ENCODE data around the gene LRTM1.

The LRTM1 gene

DNA sequence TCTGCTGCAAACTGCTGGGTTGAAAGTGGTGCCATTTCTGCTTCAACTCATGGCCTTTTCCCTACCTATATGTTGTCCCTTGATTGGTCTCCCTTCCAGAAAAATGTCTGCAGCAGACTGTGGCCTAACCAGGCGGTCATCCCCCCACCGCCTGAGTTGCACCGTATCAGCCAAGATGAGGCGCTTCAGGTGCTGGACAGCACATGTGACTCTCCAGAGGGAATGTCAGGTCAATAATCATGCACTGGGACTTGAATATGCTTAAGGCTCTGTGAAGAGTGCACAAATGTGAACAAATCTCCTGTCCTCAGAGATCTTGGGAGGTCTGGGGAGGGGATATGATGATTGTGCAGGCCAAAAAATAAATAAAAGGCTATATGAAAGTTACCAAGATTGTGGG lies 32.2 kb downstream of the LRTM1 start:
- DNase-seq (ENCODE audit: low read depth, low spot score) = no peak

DNA sequence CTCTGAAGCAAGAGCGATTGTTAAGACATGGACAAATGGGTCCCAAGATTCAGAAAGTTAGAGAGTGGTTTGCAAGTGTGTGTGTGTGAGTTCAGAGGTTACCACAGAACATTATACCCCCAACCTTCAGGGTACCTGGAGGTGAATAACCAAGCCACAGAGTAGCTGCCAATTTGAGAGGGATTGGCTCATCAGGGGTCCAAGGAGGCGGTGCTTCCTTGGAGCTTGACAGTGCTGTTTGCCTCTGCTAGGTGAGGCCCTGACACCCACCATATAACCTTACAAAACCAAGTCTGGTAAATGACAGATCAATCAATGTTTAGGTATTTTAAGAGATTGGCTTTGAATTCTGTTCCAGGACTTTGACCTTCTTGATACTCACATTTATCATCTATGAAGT lies 35.7 kb downstream of the LRTM1 start:
- DNase-seq (ENCODE audit: low read depth, low spot score) = no peak

DNA sequence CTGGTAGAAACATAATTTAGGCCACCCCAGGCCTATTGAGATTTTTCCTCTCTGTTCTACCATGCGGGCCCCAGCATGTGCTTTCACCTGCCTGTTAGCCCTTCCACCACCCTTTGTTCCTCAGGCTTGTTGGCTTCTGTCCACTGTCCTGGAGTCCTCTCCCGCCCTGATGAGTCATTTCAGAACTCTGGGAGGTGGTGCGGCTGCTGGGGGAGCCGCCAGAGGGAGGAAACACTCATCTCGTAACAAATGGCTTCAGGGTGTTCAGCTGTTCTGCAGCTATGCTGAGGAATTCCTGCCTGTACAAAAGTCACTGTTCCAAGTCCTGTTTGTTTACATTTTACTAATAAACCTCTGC lies 36.3 kb downstream of the LRTM1 start:
- no peak for DNase-seq (ENCODE audit: low read depth, low spot score)

DNA sequence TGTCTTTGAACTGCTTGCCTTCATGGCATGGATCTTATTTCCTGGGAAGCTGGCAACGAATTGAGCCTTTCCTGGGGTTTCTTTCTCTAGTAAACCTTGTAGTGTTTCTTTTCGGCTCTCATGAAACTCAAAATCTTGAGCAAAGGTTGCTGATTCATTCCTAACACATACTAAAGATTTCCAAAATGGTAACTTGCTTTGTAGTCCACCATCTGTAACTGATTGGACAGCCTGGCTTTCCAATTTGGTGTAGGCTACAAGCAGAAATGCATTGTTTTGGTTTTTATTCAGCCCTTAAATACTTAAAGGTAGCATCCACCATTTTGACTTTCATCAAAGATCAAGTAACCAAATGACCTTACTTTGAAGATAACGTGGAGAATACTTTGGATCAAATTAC lies 38.1 kb downstream of the LRTM1 start:
- no peak for DNase-seq (ENCODE audit: low read depth, low spot score)

DNA sequence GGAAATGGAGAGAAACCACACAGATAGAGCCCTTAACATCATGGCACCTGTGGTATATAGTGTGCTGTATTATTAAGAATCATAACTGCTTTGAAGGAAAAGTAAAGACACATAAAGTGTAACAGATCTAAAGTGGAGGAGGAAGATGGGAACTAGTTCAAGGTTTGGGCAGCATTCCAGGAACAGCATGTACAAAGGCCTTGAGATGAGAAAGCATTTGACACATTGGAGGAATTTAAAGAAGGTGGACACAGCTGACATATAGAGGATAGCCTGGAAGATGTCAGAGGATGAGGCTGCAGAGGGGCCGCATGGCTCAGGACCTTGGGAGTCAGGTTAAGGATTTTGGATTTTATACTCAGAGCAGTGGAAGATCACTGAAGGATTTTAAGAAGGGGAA lies 39.0 kb downstream of the LRTM1 start:
- DNase-seq (ENCODE audit: low read depth, low spot score) = no peak

DNA sequence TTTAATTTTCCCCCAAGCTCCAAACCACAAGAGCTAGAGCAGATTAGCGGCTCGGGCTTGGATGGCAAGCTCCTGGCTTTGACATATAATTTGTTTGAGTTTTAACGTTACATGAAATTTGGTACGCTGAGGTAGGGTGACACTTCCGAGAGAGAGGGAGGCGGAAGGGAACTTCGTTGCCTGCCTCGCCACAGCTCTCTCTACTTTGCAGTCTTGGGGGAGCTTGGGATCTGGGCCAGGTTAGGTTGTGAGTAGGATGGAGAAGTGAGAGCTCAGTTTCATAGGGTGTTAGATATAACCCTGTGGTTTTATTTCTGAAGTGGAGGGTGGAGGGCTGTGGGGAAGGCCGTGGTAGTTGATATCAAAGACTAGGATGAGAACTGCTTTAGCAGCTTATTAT lies 39.7 kb downstream of the LRTM1 start:
- DNase-seq (ENCODE audit: low read depth, low spot score) = no peak

DNA sequence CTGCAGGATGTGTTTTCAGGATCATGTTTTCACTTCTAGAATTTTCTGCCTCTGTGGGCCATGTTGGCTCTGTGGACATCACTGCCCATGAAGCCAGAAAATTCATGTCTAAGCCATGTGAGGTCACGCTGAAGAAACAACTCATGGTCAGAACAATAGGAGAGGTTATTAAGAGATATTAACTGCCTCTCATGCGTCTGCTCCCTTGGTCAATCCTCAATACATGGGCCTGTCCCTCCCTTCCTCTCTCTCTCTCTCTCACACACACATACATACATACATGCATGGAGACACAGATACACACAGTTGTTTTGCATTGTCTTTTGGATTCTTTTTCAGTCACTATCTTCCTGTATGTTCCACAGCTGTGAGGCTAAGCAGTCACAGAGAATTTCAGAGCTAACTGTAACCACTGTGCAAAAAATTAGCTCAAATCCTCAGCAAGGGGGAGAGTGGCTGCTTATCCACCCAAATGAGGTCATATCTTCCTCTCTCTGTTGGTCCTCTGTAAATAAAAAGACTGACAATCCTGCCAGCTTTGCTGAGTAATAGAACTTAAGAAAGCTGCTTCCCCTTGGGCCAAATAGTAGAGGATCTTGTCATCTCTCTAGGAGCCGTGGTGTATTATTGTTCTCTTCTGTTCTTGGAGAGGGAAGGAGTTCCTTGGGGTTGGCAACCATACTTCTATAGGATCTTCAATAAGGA lies 45.6 kb downstream of the LRTM1 start:
- no peak for DNase-seq (ENCODE audit: low read depth, low spot score)

DNA sequence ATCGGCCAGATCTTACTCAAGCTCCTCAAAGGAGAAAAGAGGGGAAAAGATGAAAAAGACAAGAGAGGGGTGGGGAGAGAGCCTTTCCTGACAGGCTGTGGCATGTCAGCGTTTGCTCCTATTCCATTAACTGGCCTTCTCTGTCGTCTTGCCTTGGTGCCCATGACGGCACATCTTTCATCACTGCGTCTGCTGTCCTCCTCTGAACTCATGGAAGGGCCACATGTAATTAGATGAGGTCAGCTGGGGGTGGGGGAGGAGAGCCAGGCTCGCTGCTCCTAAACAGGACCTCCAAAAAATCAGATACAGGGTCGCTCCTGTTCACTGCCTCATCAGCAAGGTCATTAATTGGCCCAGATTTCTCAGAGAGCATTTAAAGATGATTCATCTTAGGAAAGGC lies 49.7 kb downstream of the LRTM1 start:
- DNase-seq (ENCODE audit: low read depth, low spot score) = no peak

DNA sequence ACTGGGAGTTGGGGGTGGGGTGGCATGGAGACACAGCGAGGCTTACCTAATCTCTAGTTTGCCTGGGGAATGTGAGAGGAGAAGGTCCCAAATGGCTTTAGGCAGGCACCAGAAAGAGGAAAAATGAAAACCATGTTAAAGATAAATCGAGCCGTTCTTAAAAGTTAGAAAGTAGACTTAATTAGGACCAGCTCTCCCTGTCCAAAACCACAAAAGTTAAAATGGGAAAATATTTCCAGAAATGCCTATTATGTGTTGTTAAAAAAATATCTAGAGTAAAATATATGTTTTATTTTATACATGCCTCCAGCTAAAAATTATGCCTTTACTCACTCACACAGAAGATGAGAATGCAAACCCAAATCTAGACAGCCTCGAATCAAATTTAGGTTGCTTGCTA lies 50.1 kb downstream of the LRTM1 start:
- DNase-seq (ENCODE audit: low read depth, low spot score) = no peak

DNA sequence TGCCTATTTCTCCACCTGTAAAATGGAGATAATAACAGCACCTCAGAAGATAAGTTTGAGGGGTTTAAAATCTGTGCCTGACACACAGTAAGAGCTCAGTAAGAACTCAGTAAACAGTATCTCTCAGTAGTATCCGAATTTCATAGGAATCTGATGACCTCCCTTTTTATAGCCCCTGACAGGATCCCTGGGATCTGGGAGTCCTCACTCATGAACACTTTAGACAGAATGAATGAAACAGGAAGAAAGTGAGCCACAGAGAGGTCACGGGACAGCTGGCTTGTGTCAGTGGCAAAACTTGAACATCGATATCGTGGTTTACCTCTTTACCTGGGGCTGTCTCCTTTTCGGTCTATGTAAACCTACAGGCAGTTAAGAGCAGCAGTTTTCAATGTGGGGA lies 51.2 kb downstream of the LRTM1 start:
- no peak for DNase-seq (ENCODE audit: low read depth, low spot score)

DNA sequence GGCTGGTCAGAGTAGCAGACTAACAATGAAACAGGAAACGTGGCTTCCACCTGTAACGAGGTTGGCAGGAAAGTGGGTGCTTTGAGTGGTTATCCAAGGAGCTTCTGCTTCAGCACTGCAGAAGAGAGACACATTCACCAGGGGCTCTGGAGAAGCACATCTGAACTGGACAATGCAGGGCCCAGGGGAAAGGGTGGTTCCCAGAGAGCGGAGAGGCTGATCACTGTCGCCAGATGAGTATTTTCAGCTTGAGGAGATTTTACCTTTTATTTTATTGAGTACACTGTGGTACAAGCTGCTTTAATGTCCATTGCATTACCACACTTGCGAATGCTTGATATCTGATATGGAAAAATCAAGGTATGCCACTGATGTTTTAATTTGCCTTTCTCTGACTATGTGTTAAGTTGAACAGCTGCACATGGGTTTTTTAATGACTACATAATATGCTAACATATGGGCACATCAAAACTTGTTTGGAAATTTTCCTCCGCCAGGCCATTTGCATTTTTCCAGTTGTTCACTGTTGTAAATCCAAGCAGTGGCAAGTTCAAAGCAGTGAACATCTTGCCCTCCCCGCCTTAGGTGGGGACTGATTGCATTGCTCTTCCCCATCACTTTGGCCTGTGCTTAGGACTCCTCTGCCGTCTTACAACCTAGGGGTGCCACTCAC lies 52.1 kb downstream of the LRTM1 start:
- DNase-seq (ENCODE audit: low read depth, low spot score) = no peak

DNA sequence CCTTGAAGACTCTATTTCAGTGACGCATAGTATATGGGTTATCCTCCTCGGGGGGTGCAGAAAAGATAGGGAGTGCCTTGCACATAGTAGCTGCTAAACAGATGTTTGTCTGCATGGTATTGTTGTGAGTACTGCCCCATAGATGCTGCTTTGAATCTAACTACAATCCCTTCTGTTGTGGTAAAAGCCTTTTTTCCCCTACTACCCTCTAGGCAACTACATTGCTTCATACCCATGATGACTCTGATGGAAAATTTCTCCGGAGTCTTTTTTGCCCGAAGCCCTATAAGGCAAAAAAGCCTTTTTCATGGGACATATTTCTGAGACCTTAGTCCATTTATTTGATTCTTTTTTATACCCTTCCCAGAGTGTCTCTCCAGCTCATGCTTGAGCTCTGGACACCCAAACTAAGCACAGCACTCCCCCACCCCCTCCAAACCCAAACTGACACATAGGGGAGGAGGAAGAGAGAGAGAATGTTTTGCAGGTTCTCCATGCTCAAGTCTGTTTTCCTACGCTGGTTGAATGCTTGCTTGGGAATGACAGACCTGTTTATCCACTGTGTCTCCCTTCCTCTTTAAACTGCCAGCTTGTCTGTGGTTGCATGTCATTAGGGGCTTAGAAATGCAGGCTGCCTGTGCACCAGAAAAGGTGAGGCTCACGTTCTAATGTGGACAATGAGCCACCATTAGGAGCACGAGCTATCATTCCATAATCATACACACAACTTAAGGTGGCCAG lies 52.9 kb downstream of the LRTM1 start:
- DNase-seq (ENCODE audit: low read depth, low spot score) = no peak

DNA sequence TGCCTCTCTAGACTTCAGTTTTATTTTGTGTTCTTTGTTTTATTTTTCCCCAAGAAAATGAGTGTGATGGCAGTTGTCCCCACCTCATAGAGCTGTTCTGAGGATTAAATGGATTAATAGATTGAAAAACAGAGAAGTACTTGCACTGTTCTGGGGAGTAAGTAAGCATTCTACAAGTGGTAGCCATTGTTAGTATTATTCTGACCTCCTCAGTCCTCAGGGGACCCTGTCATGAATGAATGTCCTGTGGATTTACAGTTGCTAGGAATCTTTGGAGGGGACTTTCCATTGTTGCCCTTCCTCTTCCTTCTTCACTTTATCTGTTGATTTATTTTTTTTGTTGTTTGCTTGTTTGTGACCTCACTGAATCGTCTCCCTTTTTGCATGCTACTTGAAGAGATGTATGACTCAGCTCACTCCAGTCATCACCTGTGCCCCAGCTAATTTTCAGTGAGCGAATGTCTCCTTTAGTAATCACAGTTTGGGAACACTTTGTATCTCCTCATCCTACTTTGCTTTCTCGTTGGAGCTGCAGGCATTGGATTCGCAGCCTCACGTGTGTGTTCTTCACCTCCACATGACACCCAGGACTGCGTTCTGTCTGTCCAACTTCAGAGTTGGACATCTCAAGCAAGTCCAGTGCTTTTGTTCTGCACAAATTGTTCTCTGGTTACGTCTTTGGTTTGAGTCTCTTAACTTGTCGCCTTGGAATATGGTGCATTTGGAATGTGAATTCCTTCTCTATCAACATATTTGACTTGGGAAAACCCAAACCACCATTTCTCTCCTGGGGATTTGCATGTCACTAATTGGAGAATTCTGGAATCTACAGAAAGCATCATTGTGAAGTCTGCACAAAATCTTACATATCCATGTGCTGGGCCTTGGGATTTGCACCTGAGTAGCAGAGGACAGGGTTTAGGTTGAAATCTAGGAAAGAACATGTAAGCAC lies 54.5 kb downstream of the LRTM1 start:
- DNase-seq (ENCODE audit: low read depth, low spot score) = no peak

DNA sequence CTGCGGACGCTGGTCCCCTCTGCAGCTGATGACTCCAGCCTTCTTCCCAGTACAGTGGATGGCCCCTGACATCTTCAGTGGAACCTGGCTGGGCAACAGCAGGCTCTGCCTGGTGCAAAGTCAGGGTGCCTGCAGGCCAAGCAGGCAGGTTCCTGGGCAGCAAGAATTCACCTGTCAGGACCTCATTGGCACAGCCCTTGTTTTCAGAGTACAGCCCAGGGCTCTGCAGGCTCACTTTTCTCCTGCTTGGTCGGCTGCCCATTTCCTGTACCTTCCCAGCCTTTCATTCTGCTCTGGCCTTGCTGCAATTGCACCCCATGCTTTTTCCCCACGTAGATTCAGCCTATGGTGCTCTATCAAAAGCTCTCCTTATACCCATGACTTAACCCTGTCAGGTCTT lies 56.0 kb downstream of the LRTM1 start:
- no peak for DNase-seq (ENCODE audit: low read depth, low spot score)

DNA sequence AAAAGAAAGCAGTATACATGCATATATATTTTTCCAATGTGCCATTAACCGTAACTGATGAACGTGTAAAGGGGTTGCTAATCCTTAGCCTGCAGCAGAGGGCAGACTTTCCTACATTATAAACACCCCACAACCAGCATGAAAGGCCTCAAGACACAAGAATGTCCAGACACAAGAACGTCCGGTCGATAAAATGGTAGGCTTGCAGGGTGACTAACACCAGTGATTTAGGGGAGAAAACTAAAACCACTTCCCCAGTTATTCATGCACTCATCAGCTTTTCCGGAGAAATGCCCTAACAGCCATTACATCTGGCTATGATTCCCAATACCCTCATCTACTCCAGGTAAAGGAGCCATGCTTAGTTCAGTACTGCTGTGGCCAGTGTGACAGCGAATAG lies 57.4 kb downstream of the LRTM1 start:
- DNase-seq (ENCODE audit: low read depth, low spot score) = no peak

Measured in activated naive CD8-positive, alpha-beta T cell treated with anti-CD3 and anti-CD28 coated beads, Interleukin-2, amount 50 U/mL, for 16 hours (primary cell).